OCI-LY7 (cell line): Measurements from ENCODE around the gene CA14. TPM values are rescaled to one million over a fixed set of nuclear protein-coding genes. Genes with fewer than 3 reads are reported as not detected.
"Not testable (repeated sequence)": the region's sequence is repeated elsewhere in the genome, so short reads cannot be mapped to it uniquely, and the experiment has no call there.

Experiments used
- BruUV-seq: library from RNA; stranded (reverse); fragments of 400-500 nt; replicated peaks from 2 replicates; lab custom pipeline; 2021; lab: Mats Ljungman, UMichigan
- CTCF ChIA-PET: fragments of 300-600 bp; sonication (Branson Sonifier 250); formaldehyde crosslinking; loops from one replicate; lab custom pipeline; 2022; ENCODE audit warnings: antibody characterized with exemption; ENCODE audit not compliant: unreplicated experiment; lab: Charles Lee
- POLR2A ChIA-PET: fragments of 300-600 bp; sonication (Branson Sonifier 250); formaldehyde crosslinking; loops from one replicate; lab custom pipeline; 2022; ENCODE audit warnings: antibody characterized with exemption; lab: Charles Lee
- DNase-seq: peaks from one replicate; pipeline ENCODE4 v3.0.0-alpha.2; 2015; ENCODE audit warnings: low spot score
- H2AFZ ChIP-seq: fragments of 200-600 bp; sonication (generic), shearing (Covaris generic); 2 replicates; pipeline ENCODE4 v1.6.1; 2014; ENCODE audit warnings: mild to moderate bottlenecking, antibody characterized with exemption, low read length, moderate library complexity
- H3K27ac ChIP-seq: fragments of 200-600 bp; sonication (generic); 2 replicates; pipeline ENCODE4 v1.5.1; 2014; ENCODE audit warnings: mixed run types, low read depth, mild to moderate bottlenecking, moderate library complexity, low read length, inconsistent platforms; ENCODE audit not compliant: poor library complexity, severe bottlenecking
- H3K36me3 ChIP-seq: fragments of 200-600 bp; sonication (generic); 2 replicates; pipeline ENCODE4 v1.6.1; 2014; ENCODE audit warnings: mild to moderate bottlenecking, antibody characterized with exemption, low read length, moderate library complexity, mixed read lengths; ENCODE audit not compliant: insufficient read depth
- H3K4me1 ChIP-seq: fragments of 200-600 bp; sonication (generic); 2 replicates; pipeline ENCODE4 v1.5.1; 2014; ENCODE audit warnings: mild to moderate bottlenecking, low read length; ENCODE audit not compliant: insufficient read depth, poor library complexity, severe bottlenecking
- H3K4me2 ChIP-seq: fragments of 200-600 bp; sonication (generic); 2 replicates; pipeline ENCODE4 v1.6.1; 2014; ENCODE audit warnings: mild to moderate bottlenecking, low read length
- H3K4me3 ChIP-seq: fragments of 200-600 bp; sonication (generic); 2 replicates; pipeline ENCODE4 v1.5.1; 2014; ENCODE audit warnings: mild to moderate bottlenecking, low read depth, low read length; ENCODE audit not compliant: poor library complexity, severe bottlenecking
- H3K79me2 ChIP-seq: fragments of 200-600 bp; sonication (generic); 2 replicates; pipeline ENCODE4 v1.6.1; 2016; ENCODE audit warnings: low read depth, mild to moderate bottlenecking, low read length, moderate library complexity, mixed read lengths; ENCODE audit not compliant: insufficient read depth
- H3K9me2 ChIP-seq: fragments of 200-600 bp; sonication (generic); 2 replicates; pipeline ENCODE4 v1.6.1; 2016; ENCODE audit warnings: mild to moderate bottlenecking, low read length, mixed read lengths; ENCODE audit not compliant: insufficient read depth
- H3K9me3 ChIP-seq: fragments of 200-600 bp; sonication (generic); 2 replicates; pipeline ENCODE4 v1.6.1; 2014; ENCODE audit warnings: mild to moderate bottlenecking, mixed run types, low read length, mixed read lengths
- H4K20me1 ChIP-seq: fragments of 200-600 bp; sonication (generic); 2 replicates; pipeline ENCODE4 v1.6.1; 2014; ENCODE audit warnings: mild to moderate bottlenecking, antibody characterized with exemption, low read length, moderate library complexity, mixed read lengths; ENCODE audit not compliant: insufficient read depth
- EZH2phosphoT487 ChIP-seq: fragments of 200-600 bp; sonication (generic); IDR thresholded peaks from 2 replicates; pipeline ENCODE4 v1.6.1; 2018; ENCODE audit warnings: low read depth, borderline replicate concordance, mild to moderate bottlenecking, mixed run types, antibody characterized with exemption, low read length, moderate library complexity, mixed read lengths
- intact Hi-C: fragments of 100-400 bp; cut with micrococcal nuclease; formaldehyde crosslinking; loops from one replicate; pipeline ENCODE4 v1.10.0; 2022; ENCODE audit not compliant: unreplicated experiment
- total RNA-seq, 2 experiments: library from RNA; depleted of rRNA in 1 of 2; stranded (reverse); fragments of >200 nt in 1 of 2; shearing (Covaris generic) in 1 of 2; gene quantifications; 2 replicates each; pipeline ENCODE4 v1.2.3, GENCODE V29; 2014 to 2022
- TF ChIP-seq, protein P1 (sequence below): fragments of 200-600 bp; sonication (generic); conservative IDR thresholded peaks from 2 replicates; pipeline ENCODE4 v1.5.1; 2014; ENCODE audit warnings: mild to moderate bottlenecking, antibody characterized with exemption, low read length, moderate library complexity, mixed read lengths

The CA14 gene
- total RNA-seq, 2 experiments from 2014 or later, result not detected

DNA sequence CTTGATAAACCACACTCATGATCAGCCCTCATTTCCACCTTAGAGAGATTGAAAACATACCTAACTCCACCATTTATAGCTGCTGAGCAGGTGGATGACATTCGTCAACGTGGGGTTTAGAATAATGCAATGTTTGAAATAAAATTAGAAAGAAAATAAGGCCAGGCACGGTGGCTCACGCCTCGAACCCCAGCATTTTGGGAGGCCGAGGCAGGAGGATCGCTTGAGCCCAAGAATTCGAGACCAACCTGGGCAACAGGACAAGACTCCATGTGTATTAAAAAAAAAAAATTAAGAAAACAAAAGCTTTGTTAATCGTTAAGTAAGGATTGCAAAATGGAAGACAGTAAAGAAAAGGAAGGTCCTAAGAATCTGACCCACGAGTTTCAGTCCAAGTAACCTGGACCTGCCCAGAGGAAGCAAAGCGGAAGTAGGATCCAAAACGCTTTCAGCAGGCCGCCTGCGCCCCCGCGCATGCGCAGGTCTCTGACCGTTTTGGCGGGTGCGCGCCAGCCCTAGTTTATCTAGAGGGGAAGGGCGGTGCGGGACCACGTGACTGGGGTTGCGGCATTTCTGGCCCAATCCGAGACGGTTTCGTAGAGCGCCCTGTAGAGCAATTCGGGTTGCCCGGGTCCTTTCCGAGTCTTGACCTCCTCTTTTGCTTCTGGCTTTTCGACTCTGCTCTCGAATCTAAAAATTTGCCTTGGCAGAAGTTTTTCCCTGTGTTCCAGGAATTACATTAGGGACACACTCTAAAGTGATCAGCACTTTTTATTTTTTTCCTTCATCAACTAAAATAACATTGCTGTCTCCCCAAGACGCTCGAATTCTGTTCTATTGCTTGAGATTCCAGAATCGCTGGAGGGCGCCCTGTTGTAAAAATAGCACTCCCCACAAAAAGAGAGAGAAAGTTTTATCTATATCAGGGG is 44.1 kb upstream of the CA14 start:
- intact Hi-C loops, result no loop called here

DNA sequence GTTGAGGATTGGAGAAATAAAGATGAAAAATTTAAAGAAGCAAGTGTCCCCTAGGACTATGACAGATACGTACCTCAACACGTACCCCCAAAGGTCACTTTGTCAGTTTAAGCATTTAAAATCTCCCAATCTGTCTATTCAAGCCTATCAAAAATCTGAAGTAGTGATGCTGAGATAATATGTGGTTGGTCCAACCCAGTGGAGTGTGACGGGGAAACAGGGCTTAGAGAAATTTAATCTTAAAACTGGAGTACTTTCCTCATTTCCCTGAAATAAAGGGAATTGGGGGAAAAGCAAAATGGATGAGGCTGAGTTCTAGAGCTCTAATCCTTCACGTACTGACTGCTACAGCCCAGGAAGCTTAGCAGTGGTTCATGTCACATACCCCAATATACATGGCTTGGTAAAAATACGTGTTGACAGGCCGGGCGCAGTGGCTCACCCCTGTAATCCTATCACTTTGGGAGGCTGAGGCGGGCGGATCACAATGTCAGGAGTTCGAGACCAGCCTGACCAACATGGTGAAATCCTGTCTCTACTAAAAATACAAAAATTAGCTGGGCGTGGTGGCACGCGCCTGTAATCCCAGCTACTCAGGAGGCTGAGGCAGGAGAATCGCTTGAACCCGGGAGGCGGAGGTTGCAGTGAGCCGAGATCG is 43.3 kb upstream of the CA14 start:
- POLR2A ChIA-PET, result interaction anchor here (0.5 kb wide), 1 partner anchor 304 kb away, joined by 3 read pairs; no protein-coding TSS in a partner anchor
- TF ChIP-seq, protein P1, sequence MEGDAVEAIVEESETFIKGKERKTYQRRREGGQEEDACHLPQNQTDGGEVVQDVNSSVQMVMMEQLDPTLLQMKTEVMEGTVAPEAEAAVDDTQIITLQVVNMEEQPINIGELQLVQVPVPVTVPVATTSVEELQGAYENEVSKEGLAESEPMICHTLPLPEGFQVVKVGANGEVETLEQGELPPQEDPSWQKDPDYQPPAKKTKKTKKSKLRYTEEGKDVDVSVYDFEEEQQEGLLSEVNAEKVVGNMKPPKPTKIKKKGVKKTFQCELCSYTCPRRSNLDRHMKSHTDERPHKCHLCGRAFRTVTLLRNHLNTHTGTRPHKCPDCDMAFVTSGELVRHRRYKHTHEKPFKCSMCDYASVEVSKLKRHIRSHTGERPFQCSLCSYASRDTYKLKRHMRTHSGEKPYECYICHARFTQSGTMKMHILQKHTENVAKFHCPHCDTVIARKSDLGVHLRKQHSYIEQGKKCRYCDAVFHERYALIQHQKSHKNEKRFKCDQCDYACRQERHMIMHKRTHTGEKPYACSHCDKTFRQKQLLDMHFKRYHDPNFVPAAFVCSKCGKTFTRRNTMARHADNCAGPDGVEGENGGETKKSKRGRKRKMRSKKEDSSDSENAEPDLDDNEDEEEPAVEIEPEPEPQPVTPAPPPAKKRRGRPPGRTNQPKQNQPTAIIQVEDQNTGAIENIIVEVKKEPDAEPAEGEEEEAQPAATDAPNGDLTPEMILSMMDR, result peak; percentile 57; the same call in 1 of the 2 replicates
- H3K9me2 ChIP-seq, H4K20me1 ChIP-seq, H3K9me3 ChIP-seq, H3K79me2 ChIP-seq, CTCF ChIA-PET, DNase-seq, intact Hi-C loops: not testable (repeated sequence)
- Histone ChIP-seq H3K4me3 (peak overlapping the region; percentile 63), H3K4me1 (peaks cover 15% of the 10 kb centered on the region), H3K27ac (peak overlapping the region; percentile 72), H3K4me2 (peak overlapping the region; percentile 68), H2AFZ (peak overlapping the region; percentile 92), H3K36me3 (peaks cover 21% of the 10 kb centered on the region)
- TSS peak; percentile 94 for BruUV-seq

More for the DNA sequence above, 44.1 kb upstream of the CA14 start:
- no peaks in the 10 kb centered on the region for H3K9me3 ChIP-seq
- peak overlapping the region; percentile 68 for H3K4me2 ChIP-seq
- peak; percentile 98 for DNase-seq
- peaks cover 13% of the 10 kb centered on the region; the same call in 1 of the 2 replicates for H3K36me3 ChIP-seq
- ChIA-PET POLR2A (interaction anchor here (0.5 to 0.6 kb wide), 2 partner anchors 229 to 303 kb away, joined by 3 read pairs; no protein-coding TSS in a partner anchor), CTCF (no interaction called here)
- H3K79me2 ChIP-seq, result no peaks in the 10 kb centered on the region
- peak overlapping the region; percentile 63 for H3K4me3 ChIP-seq
- H3K27ac ChIP-seq, result peak overlapping the region; percentile 72
- no peaks in the 10 kb centered on the region for H4K20me1 ChIP-seq
- peak overlapping the region; percentile 92 for H2AFZ ChIP-seq
- no peak for TF ChIP-seq EZH2phosphoT487
- TF ChIP-seq, protein P1, result peak; percentile 86
- peaks cover 15% of the 10 kb centered on the region for H3K4me1 ChIP-seq
- no peaks in the 10 kb centered on the region for H3K9me2 ChIP-seq
- BruUV-seq, result TSS peak; percentile 70

DNA sequence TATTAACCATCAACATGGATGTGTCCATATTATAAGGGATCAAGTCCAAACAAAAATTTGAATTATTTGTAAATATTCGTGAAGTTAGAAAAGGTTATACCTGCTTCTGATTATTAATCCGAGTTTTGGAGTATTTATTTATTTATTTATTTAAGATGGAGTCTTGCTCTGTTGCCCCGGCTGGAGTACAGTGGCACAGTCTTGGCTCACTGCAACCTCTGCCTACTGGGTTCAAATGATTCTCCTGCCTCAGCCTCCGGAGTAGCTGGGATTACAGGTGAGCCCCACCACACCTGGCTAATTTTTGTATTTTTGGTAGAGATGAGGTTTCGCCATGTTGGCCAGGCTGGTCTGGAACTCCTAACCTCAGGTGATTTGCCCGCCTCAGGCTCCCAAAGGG is 41.7 kb upstream of the CA14 start:
- H3K4me3 ChIP-seq, H3K9me2 ChIP-seq, H3K9me3 ChIP-seq, DNase-seq, H3K27ac ChIP-seq, H4K20me1 ChIP-seq, H3K4me2 ChIP-seq, H3K79me2 ChIP-seq, intact Hi-C loops, BruUV-seq, H2AFZ ChIP-seq: not testable (repeated sequence)
- CTCF ChIA-PET, result interaction anchor here (0.6 kb wide), 1 partner anchor 148 kb away, joined by 3 read pairs; the partner anchor contains the start of gene RPRD2
- POLR2A ChIA-PET, result interaction anchor here (0.6 kb wide), 1 partner anchor 22 kb away, joined by 3 read pairs; no protein-coding TSS in a partner anchor
- H3K4me1 ChIP-seq, result peaks cover 15% of the 10 kb centered on the region
- H3K36me3 ChIP-seq, result peaks cover 37% of the 10 kb centered on the region
